Epithelial cell of proximal tubule (primary cell): ENCODE data around the gene GRIP1. TPM values are rescaled to one million over a fixed set of nuclear protein-coding genes. Genes with fewer than 3 reads are reported as not detected.

Experiments
- DNase-seq: peaks from one replicate; pipeline ENCODE4 v3.0.0-alpha.2; 2011; ENCODE audit warnings: low read depth
- H3K4me3 ChIP-seq: 2 replicates; pipeline ENCODE4 v1.5.1; 2011; ENCODE audit warnings: low read depth, mild to moderate bottlenecking, low read length
- total RNA-seq: library from RNA; depleted of rRNA; stranded (reverse); fragments of >200 nt; gene quantifications from 2 replicates; pipeline ENCODE4 v1.2.3, GENCODE V29; 2015
- TF ChIP-seq, protein P1 (sequence below): conservative IDR thresholded peaks from 2 replicates; pipeline ENCODE4 v1.5.1; 2012; ENCODE audit warnings: low read depth, mild to moderate bottlenecking, low read length

The GRIP1 gene
- total RNA-seq, 1 donor from 2014 or later = 1.5 TPM

- no peak overlapping the region for H3K4me3 ChIP-seq
- TF ChIP-seq, protein P1, sequence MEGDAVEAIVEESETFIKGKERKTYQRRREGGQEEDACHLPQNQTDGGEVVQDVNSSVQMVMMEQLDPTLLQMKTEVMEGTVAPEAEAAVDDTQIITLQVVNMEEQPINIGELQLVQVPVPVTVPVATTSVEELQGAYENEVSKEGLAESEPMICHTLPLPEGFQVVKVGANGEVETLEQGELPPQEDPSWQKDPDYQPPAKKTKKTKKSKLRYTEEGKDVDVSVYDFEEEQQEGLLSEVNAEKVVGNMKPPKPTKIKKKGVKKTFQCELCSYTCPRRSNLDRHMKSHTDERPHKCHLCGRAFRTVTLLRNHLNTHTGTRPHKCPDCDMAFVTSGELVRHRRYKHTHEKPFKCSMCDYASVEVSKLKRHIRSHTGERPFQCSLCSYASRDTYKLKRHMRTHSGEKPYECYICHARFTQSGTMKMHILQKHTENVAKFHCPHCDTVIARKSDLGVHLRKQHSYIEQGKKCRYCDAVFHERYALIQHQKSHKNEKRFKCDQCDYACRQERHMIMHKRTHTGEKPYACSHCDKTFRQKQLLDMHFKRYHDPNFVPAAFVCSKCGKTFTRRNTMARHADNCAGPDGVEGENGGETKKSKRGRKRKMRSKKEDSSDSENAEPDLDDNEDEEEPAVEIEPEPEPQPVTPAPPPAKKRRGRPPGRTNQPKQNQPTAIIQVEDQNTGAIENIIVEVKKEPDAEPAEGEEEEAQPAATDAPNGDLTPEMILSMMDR = no peak
- DNase-seq = no peak
Observed at GRCh38 chr12:66620688-66621087, 58.2 kb downstream of the GRIP1 start.

GRCh38 chr12:66620026-66620425 lies 58.9 kb downstream of the GRIP1 start:
- no peak for DNase-seq
- no peak overlapping the region for H3K4me3 ChIP-seq
- TF ChIP-seq, protein P1 = no peak

GRCh38 chr12:66617991-66618390 lies 60.9 kb downstream of the GRIP1 start:
- TF ChIP-seq, protein P1 = no peak
- DNase-seq = no peak
- no peak overlapping the region for H3K4me3 ChIP-seq

DNA sequence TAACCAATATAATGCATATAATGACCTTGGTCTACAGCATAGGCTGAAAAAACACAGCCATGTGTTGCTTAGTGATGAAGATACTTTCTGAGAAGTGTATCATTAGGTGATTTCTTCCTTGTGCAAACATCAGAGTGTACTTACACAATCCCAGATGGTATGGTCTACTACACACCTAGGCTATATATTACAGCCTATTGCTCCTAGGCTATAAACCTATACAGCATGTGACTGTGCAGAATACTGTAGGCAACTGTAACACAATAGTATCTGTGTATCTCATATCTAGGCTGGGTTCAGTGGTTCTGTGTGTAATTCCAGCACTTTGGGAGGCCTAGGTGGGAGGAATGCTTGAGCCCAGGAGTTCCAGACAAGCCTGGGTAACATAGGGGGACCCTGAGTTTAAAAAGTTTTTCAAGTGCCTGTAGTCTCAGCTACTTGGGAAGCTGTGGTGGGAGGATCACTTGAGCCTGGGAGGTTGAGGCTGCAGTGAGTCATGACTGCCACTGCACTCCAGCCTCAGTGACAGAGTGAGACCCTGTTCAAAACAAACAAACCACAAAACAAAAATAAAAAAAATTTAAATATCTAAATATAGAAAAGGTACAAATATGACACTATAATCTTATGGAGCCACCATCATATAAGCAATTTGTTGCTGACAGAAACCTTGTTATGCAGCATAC lies 66.6 kb downstream of the GRIP1 start:
- DNase-seq = no peak
- TF ChIP-seq, protein P1 = no peak
- no peak overlapping the region for H3K4me3 ChIP-seq

GRCh38 chr12:66607147-66607546 lies 71.7 kb downstream of the GRIP1 start:
- no peak overlapping the region for H3K4me3 ChIP-seq
- TF ChIP-seq, protein P1 = no peak
- no peak for DNase-seq

DNA sequence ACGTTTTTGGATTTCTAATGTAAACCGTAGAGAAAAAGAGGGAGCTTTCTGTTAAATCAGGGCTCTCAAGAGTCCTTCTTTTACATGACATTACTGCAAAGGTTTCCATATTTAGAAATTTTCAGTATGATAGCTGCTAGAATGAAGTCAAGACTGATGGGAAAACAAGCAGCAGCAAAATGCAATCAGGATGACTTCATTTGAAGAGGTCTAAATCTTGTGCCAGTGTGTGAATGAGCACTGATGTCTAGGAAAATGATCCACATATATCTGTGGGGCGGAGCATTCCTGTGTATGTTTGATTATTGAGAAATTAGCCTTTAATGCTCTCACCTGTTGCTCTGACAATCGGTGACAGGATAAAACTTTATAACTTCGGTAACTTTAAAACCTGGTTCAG lies 73.6 kb downstream of the GRIP1 start:
- TF ChIP-seq, protein P1 = no peak
- DNase-seq = no peak
- no peak overlapping the region for H3K4me3 ChIP-seq

- DNase-seq = no peak
- TF ChIP-seq, protein P1 = no peak
- no peak overlapping the region for H3K4me3 ChIP-seq
Observed at GRCh38 chr12:66603981-66604479, 74.8 kb downstream of the GRIP1 start.
